CD4-positive, alpha-beta T cell (primary cell): ENCODE results near the gene CLDN3. TPM values are rescaled to one million over a fixed set of nuclear protein-coding genes. Genes with fewer than 3 reads are reported as not detected.

Experiments used
- ATAC-seq: fragments of 200-7000 bp; cut with Tn5 transposase; one replicate; pipeline ENCODE4 v1.10.0; 2022; ENCODE audit warnings: mild to moderate bottlenecking; ENCODE audit not compliant: poor library complexity
- CTCF ChIA-PET: fragments of 350-600 bp; sonication (Branson Sonifier 250); formaldehyde crosslinking; loops from one replicate; lab custom pipeline; 2021; ENCODE audit warnings: antibody characterized with exemption, inconsistent platforms; lab: Charles Lee
- POLR2A ChIA-PET: fragments of 350-600 bp; sonication (Branson Sonifier 250); formaldehyde crosslinking; loops from one replicate; lab custom pipeline; 2021; ENCODE audit warnings: antibody characterized with exemption, inconsistent platforms; lab: Charles Lee
- DNase-seq, 14 experiments: peaks; one replicate each; pipeline ENCODE4 v3.0.0-alpha.2; 2013 to 2020; ENCODE audit warnings: mixed read lengths in 2 of 14
- H3K27ac ChIP-seq, 2 donors: one replicate each; pipeline versions ENCODE4 v1.5.1 to v1.7.0; 2013; ENCODE audit warnings: low read length in 2 of 2, low read depth in 1 of 2, mild to moderate bottlenecking in 1 of 2
- H3K27me3 ChIP-seq, 2 experiments: 1 replicate in 1 of 2; 2 replicates in 1 of 2; pipeline versions ENCODE4 v1.6.1 to v1.7.0; 2013; ENCODE audit warnings: low read length in 2 of 2, control low read depth in 1 of 2, mild to moderate bottlenecking in 1 of 2, moderate library complexity in 1 of 2; ENCODE audit not compliant: insufficient read depth in 2 of 2, control insufficient read depth in 1 of 2
- H3K36me3 ChIP-seq: one replicate; pipeline ENCODE4 v1.6.1; 2013; ENCODE audit warnings: low read length, control low read depth; ENCODE audit not compliant: insufficient read depth
- H3K4me1 ChIP-seq: one replicate; pipeline ENCODE4 v1.6.1; 2013; ENCODE audit warnings: low read length, control low read depth; ENCODE audit not compliant: insufficient read depth
- H3K4me3 ChIP-seq: one replicate; pipeline ENCODE4 v1.5.1; 2013; ENCODE audit warnings: mild to moderate bottlenecking, low read length, moderate library complexity
- H3K9me3 ChIP-seq, 2 experiments: 1 replicate in 1 of 2; 2 replicates in 1 of 2; pipeline versions ENCODE4 v1.6.1 to v1.7.0; 2013; ENCODE audit warnings: low read length in 2 of 2, mild to moderate bottlenecking in 2 of 2, control low read depth in 1 of 2, moderate library complexity in 1 of 2; ENCODE audit not compliant: control insufficient read depth in 1 of 2, insufficient read depth in 1 of 2
- H3K27ac Mint-ChIP-seq: one replicate; pipeline ENCODE4 v1.8.0; 2020; ENCODE audit warnings: mixed read lengths
- H3K27me3 Mint-ChIP-seq: one replicate; pipeline ENCODE4 v1.8.0; 2021; ENCODE audit warnings: mixed read lengths
- H3K36me3 Mint-ChIP-seq: one replicate; pipeline ENCODE4 v1.8.0; 2021; ENCODE audit warnings: low read depth, mixed read lengths
- H3K4me1 Mint-ChIP-seq: one replicate; pipeline ENCODE4 v1.8.0; 2021; ENCODE audit warnings: low read depth, mixed read lengths
- H3K4me3 Mint-ChIP-seq: one replicate; pipeline ENCODE4 v1.8.0; 2020; ENCODE audit warnings: mild to moderate bottlenecking, mixed read lengths
- H3K9me3 Mint-ChIP-seq: one replicate; pipeline ENCODE4 v1.8.0; 2020; ENCODE audit warnings: mixed read lengths
- intact Hi-C, 2 experiments: fragments of 100-400 bp; cut with DNase I in 1 of 2; cut with micrococcal nuclease in 1 of 2; formaldehyde crosslinking; loops; one replicate each; pipeline versions ENCODE4 v1.15.1 to v1.9.0; 2023 to 2025; cut with DNase I, micrococcal nuclease
- total RNA-seq, 174 experiments: library from RNA in 2 of 174; stranded (reverse) in 2 of 174; gene quantifications; one replicate each; pipeline ENCODE4 v1.2.3 and lab custom pipeline; 2021 to 2026
- TF ChIP-seq, protein P1 (sequence below): fragments of 200-600 bp; IDR thresholded peaks from one replicate; pipeline ENCODE4 v1.8.0; 2022; ENCODE audit warnings: antibody characterized with exemption, mild to moderate bottlenecking

CLDN3 gene
- total RNA-seq, 2 experiments from 2014 or later, result not detected

GRCh38 chr7:73728551-73728950 is 41.5 kb downstream of the CLDN3 start:
- ChIA-PET CTCF (interaction anchor here (1.7 kb wide), 1 partner anchor 122 kb away, joined by 8 read pairs; no protein-coding TSS in a partner anchor), POLR2A (interaction anchor here (1.1 to 1.3 kb wide), 3 partner anchors 10 to 121 kb away, joined by 3 read pairs; partner anchors contain the start of gene ABHD11)
- intact Hi-C loops, result loop anchor here in 1 of 2 experiments (5.0 kb wide), 1 partner anchor 81 kb away; no protein-coding TSS in a partner anchor
- peaks cover 9% of the 10 kb centered on the region for H3K27me3 Mint-ChIP-seq
- TF ChIP-seq, protein P1, sequence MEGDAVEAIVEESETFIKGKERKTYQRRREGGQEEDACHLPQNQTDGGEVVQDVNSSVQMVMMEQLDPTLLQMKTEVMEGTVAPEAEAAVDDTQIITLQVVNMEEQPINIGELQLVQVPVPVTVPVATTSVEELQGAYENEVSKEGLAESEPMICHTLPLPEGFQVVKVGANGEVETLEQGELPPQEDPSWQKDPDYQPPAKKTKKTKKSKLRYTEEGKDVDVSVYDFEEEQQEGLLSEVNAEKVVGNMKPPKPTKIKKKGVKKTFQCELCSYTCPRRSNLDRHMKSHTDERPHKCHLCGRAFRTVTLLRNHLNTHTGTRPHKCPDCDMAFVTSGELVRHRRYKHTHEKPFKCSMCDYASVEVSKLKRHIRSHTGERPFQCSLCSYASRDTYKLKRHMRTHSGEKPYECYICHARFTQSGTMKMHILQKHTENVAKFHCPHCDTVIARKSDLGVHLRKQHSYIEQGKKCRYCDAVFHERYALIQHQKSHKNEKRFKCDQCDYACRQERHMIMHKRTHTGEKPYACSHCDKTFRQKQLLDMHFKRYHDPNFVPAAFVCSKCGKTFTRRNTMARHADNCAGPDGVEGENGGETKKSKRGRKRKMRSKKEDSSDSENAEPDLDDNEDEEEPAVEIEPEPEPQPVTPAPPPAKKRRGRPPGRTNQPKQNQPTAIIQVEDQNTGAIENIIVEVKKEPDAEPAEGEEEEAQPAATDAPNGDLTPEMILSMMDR, result no peak
- ATAC-seq (no peak), DNase-seq (no peak)
- Histone ChIP-seq H3K36me3 (no peaks in the 10 kb centered on the region), H3K27ac (no peak overlapping the region), H3K4me3 (no peak overlapping the region), H3K27me3 (peaks cover 6 to 11% of the 10 kb centered on the region in 2 experiments), H3K9me3 (no peaks in the 10 kb centered on the region), H3K4me1 (peaks cover 6% of the 10 kb centered on the region)
- no peak overlapping the region for H3K27ac Mint-ChIP-seq
- no peaks in the 10 kb centered on the region for H3K9me3 Mint-ChIP-seq
- H3K4me3 Mint-ChIP-seq, result no peak overlapping the region
- H3K36me3 Mint-ChIP-seq, result no peaks in the 10 kb centered on the region
- no peaks in the 10 kb centered on the region for H3K4me1 Mint-ChIP-seq

GRCh38 chr7:73727952-73728351 is 42.1 kb downstream of the CLDN3 start:
- CTCF ChIA-PET, result interaction anchor here (1.7 kb wide), 1 partner anchor 121 kb away, joined by 8 read pairs; no protein-coding TSS in a partner anchor
- Histone ChIP-seq H3K4me3 (no peak overlapping the region), H3K36me3 (no peaks in the 10 kb centered on the region), H3K27ac (no peak overlapping the region), H3K4me1 (peaks cover 6% of the 10 kb centered on the region), H3K9me3 (no peaks in the 10 kb centered on the region), H3K27me3 (peaks cover 6 to 11% of the 10 kb centered on the region in 2 experiments)
- no peak overlapping the region for H3K4me3 Mint-ChIP-seq
- no peak overlapping the region for H3K27ac Mint-ChIP-seq
- ATAC-seq (no peak), DNase-seq (no peak)
- intact Hi-C loops, result loop anchor here in 1 of 2 experiments (5.0 kb wide), 1 partner anchor 81 kb away; no protein-coding TSS in a partner anchor
- TF ChIP-seq, protein P1, result no peak
- POLR2A ChIA-PET, result interaction anchor here (1.3 kb wide), 2 partner anchors 11 to 64 kb away, joined by 3 read pairs; partner anchors contain the start of gene ABHD11
- no peaks in the 10 kb centered on the region for H3K36me3 Mint-ChIP-seq
- H3K27me3 Mint-ChIP-seq, result peaks cover 9% of the 10 kb centered on the region
- no peaks in the 10 kb centered on the region for H3K9me3 Mint-ChIP-seq
- no peaks in the 10 kb centered on the region for H3K4me1 Mint-ChIP-seq

- H3K36me3 Mint-ChIP-seq, result no peaks in the 10 kb centered on the region
- no peaks in the 10 kb centered on the region for H3K9me3 ChIP-seq
- intact Hi-C loops, result loop anchor here in 1 of 2 experiments (5.0 kb wide), 1 partner anchor 79 kb away; no protein-coding TSS in a partner anchor
These were observed 44.0 kb downstream of the CLDN3 start for GRCh38 chr7:73726083-73726466.

More at GRCh38 chr7:73726083-73726466, 44.0 kb downstream of the CLDN3 start:
- TF ChIP-seq, protein P1, result peak; percentile 26
- H3K4me1 ChIP-seq, result peaks cover 6% of the 10 kb centered on the region
- ChIA-PET CTCF (interaction anchor here (1.0 to 5.4 kb wide), 6 partner anchors 8 to 141 kb away, joined by 3 to 41 read pairs (median 6); no protein-coding TSS in a partner anchor), POLR2A (interaction anchor here (0.7 kb wide), 1 partner anchor 12 kb away, joined by 4 read pairs; the partner anchor contains the start of gene ABHD11)
- no peak overlapping the region for H3K4me3 Mint-ChIP-seq
- peaks cover 9% of the 10 kb centered on the region for H3K27me3 Mint-ChIP-seq
- H3K27ac ChIP-seq, result no peak overlapping the region
- ATAC-seq, result peak; percentile 7
- H3K27ac Mint-ChIP-seq, result no peak overlapping the region
- H3K27me3 ChIP-seq, result peaks cover 6 to 11% of the 10 kb centered on the region in 2 experiments
- no peaks in the 10 kb centered on the region for H3K4me1 Mint-ChIP-seq
- no peaks in the 10 kb centered on the region for H3K9me3 Mint-ChIP-seq
- no peaks in the 10 kb centered on the region for H3K36me3 ChIP-seq
- H3K4me3 ChIP-seq, result no peak overlapping the region
- DNase-seq, result no peak
